ENCODE results near the gene RNGTT.

DNA sequence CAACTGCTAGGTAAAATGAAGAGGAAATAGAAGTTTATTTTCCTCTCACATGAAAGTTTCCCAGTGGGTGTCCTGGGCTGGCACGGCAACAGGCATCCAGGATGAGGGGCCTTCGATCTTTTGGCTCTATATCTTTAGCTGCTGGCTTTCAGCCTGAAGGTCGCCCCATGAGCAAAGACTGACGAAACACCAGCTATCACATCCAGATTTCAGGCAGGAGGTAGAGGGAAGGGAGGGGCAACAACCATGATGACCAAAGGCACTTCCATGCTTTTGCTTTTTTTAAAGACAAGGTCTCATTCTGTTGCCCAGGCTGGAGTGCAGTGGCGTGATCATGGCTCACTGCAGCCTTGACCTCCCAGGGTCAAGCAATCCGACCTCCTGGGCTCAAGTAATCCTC is 387.9 kb downstream of the RNGTT start:
- TF ChIP-seq ZNF214 (tag by site-specific recombination; IDR thresholded peaks at IDR 0.05; ENCODE audit: borderline replicate concordance) (no peak), SP7 (tag by site-specific recombination; IDR thresholded peaks at IDR 0.05) (no peak), ZNF362 (tag by site-specific recombination; IDR thresholded peaks at IDR 0.05) (no peak), OVOL3 (tag by site-specific recombination; IDR thresholded peaks at IDR 0.05) (no peak), ZNF621 (tag by site-specific recombination; IDR thresholded peaks at IDR 0.05) (no peak), KLF10 (tag by site-specific recombination; IDR thresholded peaks at IDR 0.05) (no peak), HOXA7 (CRISPR knock-in tag; IDR thresholded peaks at IDR 0.05; ENCODE audit: borderline replicate concordance) (no peak), ZNF626 (tag by site-specific recombination; IDR thresholded peaks at IDR 0.05) (no peak), SP2 (tag by site-specific recombination; IDR thresholded peaks at IDR 0.05) (no peak), ZNF221 (tag by site-specific recombination; IDR thresholded peaks at IDR 0.05; ENCODE audit: borderline replicate concordance) (no peak)
- TF ChIP-seq, protein P1, sequence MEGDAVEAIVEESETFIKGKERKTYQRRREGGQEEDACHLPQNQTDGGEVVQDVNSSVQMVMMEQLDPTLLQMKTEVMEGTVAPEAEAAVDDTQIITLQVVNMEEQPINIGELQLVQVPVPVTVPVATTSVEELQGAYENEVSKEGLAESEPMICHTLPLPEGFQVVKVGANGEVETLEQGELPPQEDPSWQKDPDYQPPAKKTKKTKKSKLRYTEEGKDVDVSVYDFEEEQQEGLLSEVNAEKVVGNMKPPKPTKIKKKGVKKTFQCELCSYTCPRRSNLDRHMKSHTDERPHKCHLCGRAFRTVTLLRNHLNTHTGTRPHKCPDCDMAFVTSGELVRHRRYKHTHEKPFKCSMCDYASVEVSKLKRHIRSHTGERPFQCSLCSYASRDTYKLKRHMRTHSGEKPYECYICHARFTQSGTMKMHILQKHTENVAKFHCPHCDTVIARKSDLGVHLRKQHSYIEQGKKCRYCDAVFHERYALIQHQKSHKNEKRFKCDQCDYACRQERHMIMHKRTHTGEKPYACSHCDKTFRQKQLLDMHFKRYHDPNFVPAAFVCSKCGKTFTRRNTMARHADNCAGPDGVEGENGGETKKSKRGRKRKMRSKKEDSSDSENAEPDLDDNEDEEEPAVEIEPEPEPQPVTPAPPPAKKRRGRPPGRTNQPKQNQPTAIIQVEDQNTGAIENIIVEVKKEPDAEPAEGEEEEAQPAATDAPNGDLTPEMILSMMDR (tag by site-specific recombination; IDR thresholded peaks at IDR 0.05) = no peak

Data from HEK293 (cell line).